ENCODE data around the gene PDE6B. TPM values are rescaled to one million over a fixed set of nuclear protein-coding genes. Genes with fewer than 3 reads are reported as not detected.

Gene PDE6B
- polyA plus RNA-seq, 1 donor from 2014 or later = 3.2 TPM

GRCh38 chr4:630656-631055 is 5.3 kb downstream of the PDE6B start:
- Histone ChIP-seq H2AFZ (ENCODE audit: low read depth, low read length) (no peak overlapping the region), H4K20me1 (ENCODE audit: insufficient read depth) (no peaks in the 10 kb centered on the region), H3F3A (ENCODE audit: insufficient read depth, low read length, poor library complexity, severe bottlenecking) (no peaks in the 10 kb centered on the region), H3K36me3 (ENCODE audit: insufficient read depth, low read length) (no peaks in the 10 kb centered on the region), H3K27me3 (ENCODE audit: insufficient read depth, low read depth, low read length) (no peaks in the 10 kb centered on the region), H3K4me3 (ENCODE audit: low read length) (no peak overlapping the region), H3K9me3 (ENCODE audit: low read length) (no peaks in the 10 kb centered on the region), H3K9ac (ENCODE audit: low read length) (no peak overlapping the region), H3K9me2 (ENCODE audit: insufficient read depth, low read length) (no peaks in the 10 kb centered on the region), H3K27ac (ENCODE audit: low read length) (no peak overlapping the region), H3K4me2 (ENCODE audit: low read length) (no peak overlapping the region), H3K79me2 (replicated peaks; ENCODE audit: insufficient read depth, low read length) (no peaks in the 10 kb centered on the region)
- TF ChIP-seq RAD21 (conservative IDR thresholded peaks at IDR 0.05) (no peak), EP300 (conservative IDR thresholded peaks at IDR 0.05; ENCODE audit: poor library complexity, severe bottlenecking) (no peak)
- TF ChIP-seq, protein P1, sequence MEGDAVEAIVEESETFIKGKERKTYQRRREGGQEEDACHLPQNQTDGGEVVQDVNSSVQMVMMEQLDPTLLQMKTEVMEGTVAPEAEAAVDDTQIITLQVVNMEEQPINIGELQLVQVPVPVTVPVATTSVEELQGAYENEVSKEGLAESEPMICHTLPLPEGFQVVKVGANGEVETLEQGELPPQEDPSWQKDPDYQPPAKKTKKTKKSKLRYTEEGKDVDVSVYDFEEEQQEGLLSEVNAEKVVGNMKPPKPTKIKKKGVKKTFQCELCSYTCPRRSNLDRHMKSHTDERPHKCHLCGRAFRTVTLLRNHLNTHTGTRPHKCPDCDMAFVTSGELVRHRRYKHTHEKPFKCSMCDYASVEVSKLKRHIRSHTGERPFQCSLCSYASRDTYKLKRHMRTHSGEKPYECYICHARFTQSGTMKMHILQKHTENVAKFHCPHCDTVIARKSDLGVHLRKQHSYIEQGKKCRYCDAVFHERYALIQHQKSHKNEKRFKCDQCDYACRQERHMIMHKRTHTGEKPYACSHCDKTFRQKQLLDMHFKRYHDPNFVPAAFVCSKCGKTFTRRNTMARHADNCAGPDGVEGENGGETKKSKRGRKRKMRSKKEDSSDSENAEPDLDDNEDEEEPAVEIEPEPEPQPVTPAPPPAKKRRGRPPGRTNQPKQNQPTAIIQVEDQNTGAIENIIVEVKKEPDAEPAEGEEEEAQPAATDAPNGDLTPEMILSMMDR (IDR thresholded peaks at IDR 0.05; ENCODE audit: poor library complexity, severe bottlenecking) = no peak
- TF ChIP-seq, protein P2, sequence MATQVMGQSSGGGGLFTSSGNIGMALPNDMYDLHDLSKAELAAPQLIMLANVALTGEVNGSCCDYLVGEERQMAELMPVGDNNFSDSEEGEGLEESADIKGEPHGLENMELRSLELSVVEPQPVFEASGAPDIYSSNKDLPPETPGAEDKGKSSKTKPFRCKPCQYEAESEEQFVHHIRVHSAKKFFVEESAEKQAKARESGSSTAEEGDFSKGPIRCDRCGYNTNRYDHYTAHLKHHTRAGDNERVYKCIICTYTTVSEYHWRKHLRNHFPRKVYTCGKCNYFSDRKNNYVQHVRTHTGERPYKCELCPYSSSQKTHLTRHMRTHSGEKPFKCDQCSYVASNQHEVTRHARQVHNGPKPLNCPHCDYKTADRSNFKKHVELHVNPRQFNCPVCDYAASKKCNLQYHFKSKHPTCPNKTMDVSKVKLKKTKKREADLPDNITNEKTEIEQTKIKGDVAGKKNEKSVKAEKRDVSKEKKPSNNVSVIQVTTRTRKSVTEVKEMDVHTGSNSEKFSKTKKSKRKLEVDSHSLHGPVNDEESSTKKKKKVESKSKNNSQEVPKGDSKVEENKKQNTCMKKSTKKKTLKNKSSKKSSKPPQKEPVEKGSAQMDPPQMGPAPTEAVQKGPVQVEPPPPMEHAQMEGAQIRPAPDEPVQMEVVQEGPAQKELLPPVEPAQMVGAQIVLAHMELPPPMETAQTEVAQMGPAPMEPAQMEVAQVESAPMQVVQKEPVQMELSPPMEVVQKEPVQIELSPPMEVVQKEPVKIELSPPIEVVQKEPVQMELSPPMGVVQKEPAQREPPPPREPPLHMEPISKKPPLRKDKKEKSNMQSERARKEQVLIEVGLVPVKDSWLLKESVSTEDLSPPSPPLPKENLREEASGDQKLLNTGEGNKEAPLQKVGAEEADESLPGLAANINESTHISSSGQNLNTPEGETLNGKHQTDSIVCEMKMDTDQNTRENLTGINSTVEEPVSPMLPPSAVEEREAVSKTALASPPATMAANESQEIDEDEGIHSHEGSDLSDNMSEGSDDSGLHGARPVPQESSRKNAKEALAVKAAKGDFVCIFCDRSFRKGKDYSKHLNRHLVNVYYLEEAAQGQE (IDR thresholded peaks at IDR 0.05; ENCODE audit: borderline replicate concordance) = no peak

DNA sequence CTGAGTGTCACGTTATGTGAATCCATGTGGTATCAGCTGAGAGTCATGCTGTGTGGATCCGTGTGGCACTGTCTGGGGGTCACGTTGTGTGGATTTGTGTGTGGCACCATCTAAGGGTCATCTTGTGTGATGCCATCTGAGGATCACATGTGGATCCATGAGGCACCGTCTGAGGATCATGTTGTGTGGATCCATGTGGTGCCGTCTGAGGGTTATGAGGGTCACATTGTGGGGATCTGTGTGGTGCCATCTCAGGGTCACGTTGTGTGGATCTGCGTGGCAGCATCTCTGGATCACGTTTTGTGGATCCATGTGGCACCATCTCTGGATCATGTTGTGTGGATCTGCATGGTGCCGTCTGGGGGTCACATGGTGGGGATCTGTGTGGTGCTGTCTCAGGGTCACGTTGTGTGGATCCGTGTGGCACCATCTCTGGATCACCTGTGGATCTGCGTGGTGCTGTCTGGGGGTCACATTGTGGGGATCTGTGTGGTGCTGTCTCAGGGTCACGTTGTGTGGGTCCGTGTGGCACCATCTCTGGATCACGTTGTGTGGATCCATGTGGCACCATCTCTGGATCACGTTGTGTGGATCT is 6.9 kb downstream of the PDE6B start:
- Histone ChIP-seq H3K79me2 (replicated peaks; ENCODE audit: insufficient read depth, low read length) (no peaks in the 10 kb centered on the region), H2AFZ (ENCODE audit: low read depth, low read length) (no peak overlapping the region), H3K4me3 (ENCODE audit: low read length) (no peak overlapping the region), H3K36me3 (ENCODE audit: insufficient read depth, low read length) (no peaks in the 10 kb centered on the region), H3F3A (ENCODE audit: insufficient read depth, low read length, poor library complexity, severe bottlenecking) (no peaks in the 10 kb centered on the region), H3K4me2 (ENCODE audit: low read length) (no peak overlapping the region), H3K27ac (ENCODE audit: low read length) (no peak overlapping the region), H3K9ac (ENCODE audit: low read length) (no peak overlapping the region), H3K27me3 (ENCODE audit: insufficient read depth, low read depth, low read length) (no peaks in the 10 kb centered on the region), H3K9me2 (ENCODE audit: insufficient read depth, low read length) (no peaks in the 10 kb centered on the region), H4K20me1 (ENCODE audit: insufficient read depth) (no peaks in the 10 kb centered on the region), H3K9me3 (ENCODE audit: low read length) (no peaks in the 10 kb centered on the region)
- TF ChIP-seq POLR2AphosphoS5 (IDR thresholded peaks at IDR 0.05) = no peak
- TF ChIP-seq SMC3 (conservative IDR thresholded peaks at IDR 0.05; ENCODE audit: poor library complexity) = no peak
- TF ChIP-seq MXI1 (conservative IDR thresholded peaks at IDR 0.05; ENCODE audit: poor library complexity, severe bottlenecking) = no peak
- TF ChIP-seq EZH2 (IDR thresholded peaks at IDR 0.05; ENCODE audit: borderline replicate concordance, insufficient read depth, low read length, poor library complexity, severe bottlenecking) = no peak
- TF ChIP-seq RAD21 (conservative IDR thresholded peaks at IDR 0.05) = no peak
- TF ChIP-seq, protein P2 (IDR thresholded peaks at IDR 0.05; ENCODE audit: borderline replicate concordance) = no peak
- no peak for TF ChIP-seq TAF1 (IDR thresholded peaks at IDR 0.05; ENCODE audit: low read depth)
- TF ChIP-seq EP300 (conservative IDR thresholded peaks at IDR 0.05; ENCODE audit: poor library complexity, severe bottlenecking) = no peak
- TF ChIP-seq, protein P1 (IDR thresholded peaks at IDR 0.05; ENCODE audit: poor library complexity, severe bottlenecking) = no peak
